Endothelial cell of umbilical vein (primary cell): ENCODE results near the gene APOBEC3G. TPM values are rescaled to one million over a fixed set of nuclear protein-coding genes. Genes with fewer than 3 reads are reported as not detected.
"Not testable (repeated sequence)": the region's sequence is repeated elsewhere in the genome, so short reads cannot be mapped to it uniquely, and the experiment has no call there.

Source experiments
- BruUV-seq: library from RNA; stranded (reverse); fragments of 400-500 nt; replicated peaks from 2 replicates; lab custom pipeline; 2021; lab: Mats Ljungman, UMichigan
- CTCF ChIA-PET: fragments of 300-600, 350-600 bp; sonication (Branson Sonifier 250); formaldehyde crosslinking; loops from one replicate; lab custom pipeline; 2021; ENCODE audit warnings: antibody characterized with exemption, inconsistent platforms; lab: Charles Lee
- POLR2A ChIA-PET: fragments of 300-600, 350-600 bp; sonication (Branson Sonifier 250); formaldehyde crosslinking; loops from one replicate; lab custom pipeline; 2021; ENCODE audit warnings: antibody characterized with exemption, inconsistent platforms; lab: Charles Lee
- DNase-seq: peaks from one replicate; pipeline ENCODE4 v3.0.0-alpha.2; 2011; ENCODE audit warnings: low read depth, low spot score
- FAIRE-seq: peaks from 2 replicates; lab custom pipeline; 2011; peaks lifted over from hg19 to GRCh38; lab: Jason Lieb, UNC
- H2AFZ ChIP-seq: 2 replicates; pipeline ENCODE4 v1.6.0; 2012; ENCODE audit warnings: low read depth, low read length, control low read depth, inconsistent platforms
- H3K27ac ChIP-seq: 2 replicates; pipeline ENCODE4 v1.5.1; 2011; ENCODE audit warnings: low read depth, mild to moderate bottlenecking, control low read depth, low read length, moderate library complexity; ENCODE audit not compliant: insufficient read depth
- H3K27me3 ChIP-seq, 2 experiments: 2 replicates each; pipeline versions ENCODE4 v1.6.0 to v1.6.1; 2011; ENCODE audit warnings: low read length in 2 of 2, mixed read lengths in 1 of 2; ENCODE audit not compliant: control insufficient read depth in 2 of 2, insufficient read depth in 2 of 2
- H3K36me3 ChIP-seq, 2 experiments: 2 replicates in 1 of 2; 3 replicates in 1 of 2; pipeline ENCODE4 v1.5.1; 2011; ENCODE audit warnings: low read length in 2 of 2, mild to moderate bottlenecking in 1 of 2, moderate library complexity in 1 of 2; ENCODE audit not compliant: control insufficient read depth in 2 of 2, insufficient read depth in 2 of 2; ENCODE audit errors: extremely low read depth in 1 of 2
- H3K4me1 ChIP-seq: 3 replicates; pipeline ENCODE4 v1.5.1; 2011; ENCODE audit warnings: mild to moderate bottlenecking, low read length; ENCODE audit not compliant: control insufficient read depth, insufficient read depth; ENCODE audit errors: extremely low read depth
- H3K4me2 ChIP-seq: 2 replicates; pipeline ENCODE4 v1.6.1; 2011; ENCODE audit warnings: low read length, control low read depth, mixed read lengths; ENCODE audit not compliant: insufficient read depth
- H3K4me3 ChIP-seq, 3 experiments: fragments of 200-600 bp in 1 of 3; sonication (generic), shearing (Covaris generic) in 1 of 3; replicated peaks in 1 of 3; 2 replicates each; pipeline ENCODE4 v1.5.1; 2011 to 2016; ENCODE audit warnings: control low read depth in 3 of 3, low read length in 3 of 3, mild to moderate bottlenecking in 2 of 3, inconsistent platforms in 1 of 3, low read depth in 1 of 3, moderate library complexity in 1 of 3; ENCODE audit not compliant: insufficient read depth in 1 of 3
- H3K79me2 ChIP-seq: 2 replicates; pipeline ENCODE4 v1.6.0; 2012; ENCODE audit warnings: low read length, inconsistent platforms; ENCODE audit not compliant: control insufficient read depth, insufficient read depth
- H3K9ac ChIP-seq: replicated peaks from 2 replicates; pipeline ENCODE3; 2011; ENCODE audit warnings: low read length, control low read depth; ENCODE audit not compliant: insufficient read depth; ENCODE audit errors: extremely low read depth
- H3K9me1 ChIP-seq: replicated peaks from 3 replicates; pipeline ENCODE4 v1.6.0; 2011; ENCODE audit warnings: mild to moderate bottlenecking, low read length; ENCODE audit not compliant: control insufficient read depth, insufficient read depth; ENCODE audit errors: extremely low read depth
- H3K9me3 ChIP-seq: replicated peaks from 2 replicates; pipeline ENCODE4 v1.5.1; 2012; ENCODE audit warnings: low read length, inconsistent platforms; ENCODE audit not compliant: control insufficient read depth, insufficient read depth
- H4K20me1 ChIP-seq: replicated peaks from 2 replicates; pipeline ENCODE3; 2011; ENCODE audit warnings: mild to moderate bottlenecking, low read length; ENCODE audit not compliant: control insufficient read depth, insufficient read depth; ENCODE audit errors: extremely low read depth
- CTCF ChIP-seq, 2 donors: IDR thresholded peaks; 1 replicate in 1 of 2; 2 replicates in 1 of 2; pipeline ENCODE4 v1.5.1; 2011; ENCODE audit warnings: low read length in 2 of 2, mild to moderate bottlenecking in 2 of 2, moderate library complexity in 2 of 2, control low read depth in 1 of 2, inconsistent platforms in 1 of 2, low read depth in 1 of 2; ENCODE audit not compliant: insufficient read depth in 1 of 2; ENCODE audit errors: extremely low read depth in 1 of 2
- EZH2 ChIP-seq: IDR thresholded peaks from 2 replicates; pipeline ENCODE4 v1.6.1; 2012; ENCODE audit warnings: borderline replicate concordance, low read depth, mild to moderate bottlenecking, moderate library complexity, low read length, inconsistent platforms; ENCODE audit not compliant: severe bottlenecking
- FOS ChIP-seq: IDR thresholded peaks from 2 replicates; pipeline ENCODE4 v1.6.1; 2011; ENCODE audit warnings: mild to moderate bottlenecking, low read length, moderate library complexity, borderline replicate concordance; ENCODE audit not compliant: insufficient read depth
- GATA2 ChIP-seq: IDR thresholded peaks from 2 replicates; pipeline ENCODE4 v1.7.0; 2011; ENCODE audit warnings: low read depth, mild to moderate bottlenecking, moderate library complexity, mixed read lengths, low read length; ENCODE audit not compliant: insufficient read length, insufficient read depth
- JUN ChIP-seq: IDR thresholded peaks from 2 replicates; pipeline ENCODE4 v1.6.1; 2011; ENCODE audit warnings: borderline replicate concordance, low read depth; ENCODE audit not compliant: insufficient read length, insufficient read depth
- MYC ChIP-seq: IDR thresholded peaks from one replicate; pipeline ENCODE4 v1.6.1; 2011; ENCODE audit warnings: mild to moderate bottlenecking, low read depth, low read length
- POLR2A ChIP-seq: IDR thresholded peaks from 2 replicates; pipeline ENCODE4 v1.6.1; 2012; ENCODE audit warnings: low read depth, mild to moderate bottlenecking, control low read depth, low read length
- POLR2AphosphoS5 ChIP-seq: IDR thresholded peaks from 2 replicates; pipeline ENCODE4 v1.6.1; 2012; ENCODE audit warnings: low read depth, mild to moderate bottlenecking, control low read depth, low read length, moderate library complexity; ENCODE audit not compliant: insufficient read depth
- dilution Hi-C: fragments of 300-500 bp; cut with MboI; formaldehyde crosslinking; loops from one replicate; pipeline ENCODE4 v1.15.0; 2019; ENCODE audit warnings: low sequenced_read_pairs; ENCODE audit not compliant: extremely low pct_ligation_motif_present
- intact Hi-C: fragments of 100-400 bp; cut with micrococcal nuclease; formaldehyde crosslinking; loops from one replicate; pipeline ENCODE4 v1.10.0; 2022
- polyA plus RNA-seq, 4 experiments: library from polyadenylated mRNA; depleted of rRNA in 3 of 4; stranded (reverse) in 3 of 4; unstranded in 1 of 4; fragments of >200 nt; gene quantifications; 2 replicates each; pipeline versions ENCODE4 v1.2.1 to v1.2.3, GENCODE V29; 2011 to 2012; ENCODE audit warnings: missing spikeins in 1 of 4
- total RNA-seq: library from RNA; stranded (reverse); gene quantifications from 2 replicates; pipeline ENCODE4 v1.2.3, GENCODE V29; 2021
- TF ChIP-seq, protein P1 (sequence below): IDR thresholded peaks from 2 replicates; pipeline ENCODE4 v1.6.1; 2011; ENCODE audit not compliant: insufficient read depth, insufficient read length

The APOBEC3G gene
- total and polyA plus RNA-seq, 2 donors (not counting 3 experiments of a cell fraction or from before 2014, with no cell fraction given) = 3.6 to 5.1 TPM

GRCh38 chr22:39037071-39037470, 40.0 kb upstream of the APOBEC3G start:
- H3K4me3 ChIP-seq, FAIRE-seq, H3K27me3 ChIP-seq, H3K9ac ChIP-seq, intact Hi-C loops, H4K20me1 ChIP-seq, H3K9me3 ChIP-seq, dilution Hi-C loops, BruUV-seq, H2AFZ ChIP-seq, H3K4me1 ChIP-seq, H3K27ac ChIP-seq, H3K4me2 ChIP-seq, POLR2A ChIA-PET, DNase-seq, H3K9me1 ChIP-seq, H3K79me2 ChIP-seq, H3K36me3 ChIP-seq: not testable (repeated sequence)
- CTCF ChIA-PET = interaction anchor here (1.2 kb wide), 1 partner anchor 15 kb away, joined by 3 read pairs; no protein-coding TSS in a partner anchor

DNA sequence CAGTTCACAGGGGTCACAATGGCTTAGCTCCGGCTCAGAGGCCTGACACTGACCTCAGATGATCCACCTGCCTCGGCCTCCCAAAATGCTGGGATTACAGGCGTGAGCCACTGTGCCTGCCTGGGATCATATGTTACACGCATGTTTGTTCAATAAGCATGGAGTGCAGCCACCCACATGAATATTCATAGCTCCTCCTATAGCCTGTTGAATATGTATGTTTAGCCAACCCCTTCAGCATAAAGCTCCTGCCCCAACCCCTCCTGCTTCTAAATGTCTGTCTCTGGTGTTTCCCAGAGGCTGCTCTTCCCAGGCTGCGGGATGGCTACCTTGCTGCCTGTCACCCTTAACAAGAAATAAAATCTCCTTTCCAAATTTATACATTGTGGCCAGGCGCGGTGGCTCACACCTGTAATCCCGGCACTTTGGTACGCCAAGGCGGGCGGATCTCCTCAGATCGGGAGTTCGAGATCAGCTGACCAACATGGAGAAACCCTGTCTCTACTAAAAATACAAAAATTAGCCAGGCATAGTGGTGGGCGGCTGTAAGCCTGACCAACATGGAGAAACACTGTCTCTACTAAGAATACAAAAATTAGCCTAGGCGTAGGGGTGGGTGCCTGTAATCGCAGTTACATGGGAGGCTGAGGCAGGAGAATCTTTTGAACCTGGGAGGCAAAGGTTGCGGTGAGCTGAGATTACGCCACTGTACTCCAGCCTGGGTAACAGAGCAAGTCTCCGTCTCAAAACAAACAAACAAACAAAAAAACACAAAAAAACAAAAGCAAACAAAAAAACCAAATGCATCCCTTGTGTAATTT, 37.6 kb upstream of the APOBEC3G start:
- no peaks in the 10 kb centered on the region for H4K20me1 ChIP-seq
- no peaks in the 10 kb centered on the region for H3K27me3 ChIP-seq
- BruUV-seq = no TSS peak
- H3K4me3 ChIP-seq = no peak overlapping the region
- FAIRE-seq (no peak), DNase-seq (no peak)
- H3K79me2 ChIP-seq = peaks cover 4% of the 10 kb centered on the region
- no peak overlapping the region for H3K4me2 ChIP-seq
- POLR2A ChIA-PET = no interaction called here
- H3K27ac ChIP-seq = no peak overlapping the region
- H3K4me1 ChIP-seq = peaks cover 2% of the 10 kb centered on the region
- dilution Hi-C loops (no loop called here), intact Hi-C loops (no loop called here)
- no peaks in the 10 kb centered on the region for H3K9me3 ChIP-seq
- H3K9me1 ChIP-seq = no peaks in the 10 kb centered on the region
- peak overlapping the region; percentile 70 for H2AFZ ChIP-seq
- no peaks in the 10 kb centered on the region for H3K36me3 ChIP-seq
- no peak overlapping the region for H3K9ac ChIP-seq
- CTCF ChIA-PET = no interaction called here
- no peak for TF ChIP-seq JUN
- TF ChIP-seq POLR2A = no peak
- TF ChIP-seq POLR2AphosphoS5 = no peak
- TF ChIP-seq, protein P1, sequence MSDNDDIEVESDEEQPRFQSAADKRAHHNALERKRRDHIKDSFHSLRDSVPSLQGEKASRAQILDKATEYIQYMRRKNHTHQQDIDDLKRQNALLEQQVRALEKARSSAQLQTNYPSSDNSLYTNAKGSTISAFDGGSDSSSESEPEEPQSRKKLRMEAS = no peak
- no peak for TF ChIP-seq CTCF (IDR thresholded peaks at IDR 0.05; ENCODE audit: extremely low read depth in 1 of 2, insufficient read depth in 1 of 2, low read depth in 1 of 2, low read length in 2 of 2)
- TF ChIP-seq EZH2 = no peak
- no peak for TF ChIP-seq FOS
- TF ChIP-seq MYC = no peak
- TF ChIP-seq GATA2 = no peak

DNA sequence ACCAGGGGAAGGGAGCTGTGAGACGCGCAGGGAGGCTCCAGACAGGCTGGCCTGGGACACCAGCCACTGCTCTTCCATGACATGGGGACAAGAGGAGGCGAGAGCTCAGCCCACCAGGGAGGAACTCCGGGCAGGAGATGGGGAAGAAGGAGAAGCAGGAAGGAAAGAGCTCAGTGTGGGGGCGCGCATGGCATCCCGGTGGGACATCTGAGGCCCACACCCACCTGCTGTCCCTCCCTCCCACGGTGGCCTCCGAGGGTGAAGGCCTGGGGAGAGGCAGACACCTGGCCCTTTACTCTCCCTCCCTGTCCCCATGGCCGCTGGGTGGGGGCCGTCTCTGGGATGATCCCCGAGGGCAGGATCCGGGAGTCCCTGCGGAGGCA, 36.9 kb upstream of the APOBEC3G start:
- DNase-seq, H3K27ac ChIP-seq, H3K79me2 ChIP-seq, intact Hi-C loops, BruUV-seq, H3K27me3 ChIP-seq, H3K9me1 ChIP-seq, POLR2A ChIA-PET, H3K9me3 ChIP-seq, H4K20me1 ChIP-seq, H3K4me2 ChIP-seq, dilution Hi-C loops, CTCF ChIA-PET, H3K4me3 ChIP-seq, H3K36me3 ChIP-seq, FAIRE-seq, H3K4me1 ChIP-seq, H3K9ac ChIP-seq: not testable (repeated sequence)
- H2AFZ ChIP-seq = peak overlapping the region; percentile 70
